Retinal pigment epithelial cell (primary cell): ENCODE results near the gene USP12.

Experiments used
- DNase-seq: peaks from one replicate; pipeline ENCODE4 v3.0.0-alpha.2; 2010; ENCODE audit warnings: low read depth
- H3K4me3 ChIP-seq: 2 replicates; pipeline ENCODE4 v1.5.1; 2011; ENCODE audit warnings: mild to moderate bottlenecking, low read length, control low read depth, moderate library complexity
- TF ChIP-seq, protein P1 (sequence below): conservative IDR thresholded peaks from 2 replicates; pipeline ENCODE4 v1.5.1; 2011; ENCODE audit warnings: low read depth, low read length, control low read depth, inconsistent platforms

The USP12 gene

DNA sequence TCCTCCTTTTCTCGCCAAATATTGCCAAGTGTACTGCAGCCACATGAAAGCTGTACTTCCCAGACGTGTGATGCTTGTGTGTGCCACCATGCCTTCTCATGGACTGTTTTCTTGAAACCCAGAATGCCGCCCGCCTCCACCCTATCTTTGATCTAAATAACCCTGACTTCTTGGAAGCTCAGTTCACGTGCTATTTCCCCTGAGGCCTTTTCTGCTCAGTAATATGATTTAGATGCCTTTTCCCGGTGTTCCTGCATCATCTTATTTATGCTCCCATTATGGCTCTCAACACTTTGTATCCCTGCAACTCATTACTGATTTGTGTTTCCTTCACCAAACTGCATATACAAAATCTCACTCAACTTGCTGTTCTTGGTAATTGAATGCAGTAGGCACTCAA, 116.1 kb downstream of the USP12 start:
- DNase-seq = no peak
- TF ChIP-seq, protein P1, sequence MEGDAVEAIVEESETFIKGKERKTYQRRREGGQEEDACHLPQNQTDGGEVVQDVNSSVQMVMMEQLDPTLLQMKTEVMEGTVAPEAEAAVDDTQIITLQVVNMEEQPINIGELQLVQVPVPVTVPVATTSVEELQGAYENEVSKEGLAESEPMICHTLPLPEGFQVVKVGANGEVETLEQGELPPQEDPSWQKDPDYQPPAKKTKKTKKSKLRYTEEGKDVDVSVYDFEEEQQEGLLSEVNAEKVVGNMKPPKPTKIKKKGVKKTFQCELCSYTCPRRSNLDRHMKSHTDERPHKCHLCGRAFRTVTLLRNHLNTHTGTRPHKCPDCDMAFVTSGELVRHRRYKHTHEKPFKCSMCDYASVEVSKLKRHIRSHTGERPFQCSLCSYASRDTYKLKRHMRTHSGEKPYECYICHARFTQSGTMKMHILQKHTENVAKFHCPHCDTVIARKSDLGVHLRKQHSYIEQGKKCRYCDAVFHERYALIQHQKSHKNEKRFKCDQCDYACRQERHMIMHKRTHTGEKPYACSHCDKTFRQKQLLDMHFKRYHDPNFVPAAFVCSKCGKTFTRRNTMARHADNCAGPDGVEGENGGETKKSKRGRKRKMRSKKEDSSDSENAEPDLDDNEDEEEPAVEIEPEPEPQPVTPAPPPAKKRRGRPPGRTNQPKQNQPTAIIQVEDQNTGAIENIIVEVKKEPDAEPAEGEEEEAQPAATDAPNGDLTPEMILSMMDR = no peak
- H3K4me3 ChIP-seq = no peak overlapping the region

DNA sequence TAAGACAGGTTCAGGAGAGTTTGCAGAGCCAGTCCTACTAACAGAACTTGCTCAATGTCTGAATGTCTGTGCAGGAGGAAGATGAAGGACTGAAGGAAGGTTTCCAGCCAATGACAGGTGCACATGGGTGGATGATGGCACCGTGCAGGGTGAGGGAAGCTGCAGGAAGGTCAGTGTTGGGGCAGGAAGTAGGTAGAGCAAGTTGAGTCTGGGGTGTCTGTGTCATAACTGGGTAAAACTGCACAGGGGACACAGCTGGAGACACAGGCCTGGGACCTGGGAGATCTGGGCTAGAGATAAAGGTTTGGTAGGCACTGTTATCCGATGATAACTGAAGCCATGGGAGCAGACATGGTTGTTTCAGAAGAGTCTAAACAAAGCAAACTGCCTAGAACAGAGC, 116.9 kb downstream of the USP12 start:
- TF ChIP-seq, protein P1 = no peak
- DNase-seq = no peak
- H3K4me3 ChIP-seq = no peak overlapping the region

DNA sequence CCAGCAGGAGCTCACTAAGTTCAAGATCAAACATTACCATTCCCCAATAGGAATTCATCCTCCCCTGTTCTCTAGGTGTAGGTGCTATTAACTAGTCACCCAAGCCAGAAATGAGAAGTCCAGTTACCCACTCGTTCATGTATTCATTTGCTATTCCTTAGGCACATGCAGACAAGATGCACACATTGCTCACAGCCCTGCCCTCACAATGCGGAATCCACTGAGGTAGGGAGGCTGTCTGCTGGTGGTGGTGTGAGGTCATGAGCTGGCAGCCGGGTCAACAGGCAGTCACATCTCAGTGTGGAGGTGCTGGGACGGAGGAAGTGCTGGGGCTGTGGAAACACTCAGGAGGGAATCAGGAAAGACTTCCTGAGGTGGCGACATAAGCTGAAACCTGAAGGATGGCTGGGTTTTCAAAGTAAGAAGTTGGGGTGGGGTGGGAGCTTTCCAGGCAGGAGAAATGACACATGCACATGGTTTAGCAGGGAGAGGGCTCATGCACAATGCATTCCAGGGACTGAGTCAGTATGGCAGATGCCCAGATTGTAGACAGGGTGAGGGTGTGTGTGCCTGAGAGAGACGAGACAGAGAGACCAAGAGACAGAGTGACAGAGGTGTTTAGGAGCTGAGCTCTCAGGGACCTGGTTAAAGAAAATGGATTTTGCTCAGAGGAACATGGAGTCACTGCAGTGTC, 117.6 kb downstream of the USP12 start:
- H3K4me3 ChIP-seq = no peak overlapping the region
- TF ChIP-seq, protein P1 = no peak
- peak; percentile 32 for DNase-seq

DNA sequence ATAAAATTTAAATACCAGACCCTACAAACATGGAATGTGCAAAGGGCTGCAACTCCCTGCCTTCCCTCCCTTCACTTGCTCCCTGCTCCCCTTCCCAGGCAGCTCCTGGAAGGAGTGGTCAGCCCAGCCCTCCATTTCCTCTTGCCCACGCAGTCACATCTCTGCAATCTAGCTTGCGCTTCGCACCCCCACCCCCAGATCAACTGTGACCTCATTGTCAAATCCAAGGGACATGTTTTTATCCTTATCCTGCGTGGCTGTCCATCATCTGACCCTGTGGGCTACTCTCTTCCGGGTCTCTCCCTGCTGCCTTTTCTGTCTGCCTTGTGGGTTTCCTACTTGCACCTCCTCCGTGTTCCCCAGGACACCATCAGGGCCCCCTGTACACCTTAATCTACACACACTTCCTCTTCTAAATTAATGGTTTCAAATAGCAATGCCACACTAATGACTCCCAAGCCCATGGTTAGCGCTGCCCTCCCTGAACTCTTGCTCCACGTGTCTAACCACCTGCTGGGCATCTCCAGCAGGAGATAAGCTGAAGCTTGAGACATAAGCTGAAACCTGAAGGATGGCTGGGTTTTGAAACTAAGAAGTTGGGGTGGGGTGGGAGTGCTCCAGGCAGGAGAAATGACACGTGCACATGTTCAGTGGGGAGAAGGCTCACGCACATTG, 118.3 kb downstream of the USP12 start:
- TF ChIP-seq, protein P1 = no peak
- no peak for DNase-seq
- no peak overlapping the region for H3K4me3 ChIP-seq

DNA sequence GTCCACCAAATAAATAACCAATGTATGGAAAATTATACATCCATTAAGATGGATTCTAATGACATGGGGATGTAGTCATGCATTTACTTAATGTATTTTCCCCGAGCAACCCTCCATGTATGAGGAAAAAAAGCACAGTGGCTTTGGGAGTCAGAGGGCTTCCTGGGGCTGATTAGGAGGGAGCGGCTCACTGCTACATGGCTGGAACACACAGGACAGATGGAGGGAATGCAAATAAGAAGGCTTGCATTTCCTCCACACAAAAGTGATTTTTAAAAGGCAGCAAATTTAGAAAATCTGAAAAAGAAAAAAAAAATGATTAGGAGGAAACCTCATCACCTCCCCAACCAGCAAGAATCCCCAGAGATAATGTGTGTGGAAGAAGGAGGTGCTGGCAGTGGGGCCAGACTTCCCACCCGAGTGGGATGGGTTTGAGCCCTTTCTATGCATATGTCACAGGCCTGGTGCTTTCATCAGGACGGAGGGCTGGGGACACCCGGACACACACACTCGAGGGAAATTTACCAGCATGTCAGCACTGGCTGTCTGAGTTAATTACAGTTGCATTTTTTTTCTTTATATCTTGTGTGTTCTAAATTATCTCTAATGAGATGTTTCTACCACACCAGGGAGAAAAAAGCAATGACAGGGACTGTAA, 118.9 kb downstream of the USP12 start:
- no peak for DNase-seq
- no peak overlapping the region for H3K4me3 ChIP-seq
- TF ChIP-seq, protein P1 = no peak

DNA sequence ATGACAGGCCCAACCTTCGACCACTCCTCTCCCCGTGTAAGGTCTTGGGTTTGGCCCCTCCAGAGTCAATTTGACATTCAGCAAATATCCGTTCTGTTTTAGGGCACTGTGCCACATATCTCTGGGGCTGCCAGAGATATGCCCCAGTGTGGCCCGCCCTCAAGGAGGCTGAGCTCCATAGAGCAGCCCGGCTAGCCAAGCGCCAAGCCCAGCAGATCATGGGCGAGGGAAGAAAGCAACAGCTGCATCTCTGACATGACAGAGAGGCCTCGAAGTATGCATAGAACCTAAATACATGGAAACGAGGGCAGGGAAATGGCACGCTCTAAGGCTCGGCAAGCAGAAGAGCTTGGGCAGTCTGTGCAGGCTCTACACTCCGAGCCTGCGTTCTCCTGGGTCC, 124.5 kb downstream of the USP12 start:
- no peak for DNase-seq
- TF ChIP-seq, protein P1 = no peak
- no peak overlapping the region for H3K4me3 ChIP-seq
